Activated T-helper 17 cell treated with anti-CD3 and anti-CD28 coated beads, Interleukin-2, amount 50 U/mL, for 72 hours (primary cell): ENCODE results near the gene DCAF16. TPM values are rescaled to one million over a fixed set of nuclear protein-coding genes. Genes with fewer than 3 reads are reported as not detected.
A peak's percentile ranks its signal among the peaks of the same experiment; 100 is the strongest.
"Not testable (repeated sequence)": the region's sequence is repeated elsewhere in the genome, so short reads cannot be mapped to it uniquely, and the experiment has no call there.

Experiments
- ATAC-seq: fragments of 150-1000 bp; cut with Tn5 transposase; replicated peaks from 2 replicates; pipeline ENCODE4 v1.10.0; 2021; ENCODE audit warnings: mild to moderate bottlenecking, moderate library complexity
- H3K27ac Mint-ChIP-seq: one replicate; pipeline ENCODE4 v1.8.0; 2022; ENCODE audit warnings: mixed read lengths
- H3K27me3 Mint-ChIP-seq: one replicate; pipeline ENCODE4 v1.8.0; 2022; ENCODE audit warnings: mixed read lengths
- H3K36me3 Mint-ChIP-seq: one replicate; pipeline ENCODE4 v1.8.0; 2022; ENCODE audit warnings: low read depth, mild to moderate bottlenecking, mixed read lengths
- H3K4me1 Mint-ChIP-seq: one replicate; pipeline ENCODE4 v1.8.0; 2022; ENCODE audit warnings: mixed read lengths
- H3K4me3 Mint-ChIP-seq: one replicate; pipeline ENCODE4 v1.8.0; 2022; ENCODE audit warnings: mild to moderate bottlenecking, mixed read lengths
- H3K9me3 Mint-ChIP-seq: one replicate; pipeline ENCODE4 v1.8.0; 2022; ENCODE audit warnings: mixed read lengths
- total RNA-seq, 2 donors: library from RNA; stranded (reverse); gene quantifications; one replicate each; pipeline ENCODE4 v1.2.3, GENCODE V29; 2022

The DCAF16 gene
- total RNA-seq, result 10 to 100 TPM; 37.2 to 54.4 TPM

DNA sequence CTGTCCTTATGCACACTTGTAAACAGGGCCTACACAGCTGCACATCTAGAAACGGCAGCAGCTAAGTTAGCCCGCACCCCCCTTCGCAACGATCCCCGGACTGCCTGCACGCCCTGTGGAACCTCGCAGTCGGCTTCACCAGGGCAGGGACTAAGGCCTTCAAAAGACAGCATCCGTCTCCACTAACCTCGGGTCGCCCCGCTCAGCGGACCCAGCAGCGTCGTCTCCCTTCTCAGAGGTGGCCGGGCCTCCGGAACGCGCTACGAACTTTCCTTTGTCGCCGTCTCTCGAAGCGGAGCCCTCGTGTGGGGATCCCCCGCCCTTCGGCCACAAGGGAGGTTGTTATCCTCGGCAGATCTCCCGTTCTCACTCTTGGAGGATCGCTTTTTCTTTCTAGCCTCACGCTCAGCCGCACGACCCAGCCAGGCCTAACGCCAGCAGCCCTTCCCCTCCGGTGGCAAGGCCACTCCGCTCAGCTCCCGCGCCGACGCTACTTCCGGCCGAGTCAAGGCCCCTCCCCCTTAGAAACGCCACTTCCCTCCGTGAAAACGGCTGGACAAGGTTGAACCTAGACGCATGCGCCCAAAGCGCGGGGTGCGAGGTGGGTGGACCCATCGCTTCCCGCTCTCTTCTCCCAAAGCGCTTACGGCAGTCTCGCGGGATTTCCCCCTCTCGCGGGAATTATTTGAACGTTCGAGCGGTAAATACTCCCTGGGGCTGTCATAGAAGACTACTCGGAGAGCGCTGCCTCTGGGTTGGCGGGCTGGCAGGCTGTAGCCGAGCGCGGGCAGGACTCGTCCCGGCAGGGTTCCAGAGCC lies at the start of gene DCAF16, which contains the start of gene NCAPG:
Gene DCAF16, minus strand, starts transcription at position 498 of the 818 bp plus-strand sequence. CDS start 6,616 bp downstream, outside the sequence.
Gene NCAPG, plus strand, starts transcription at position 720 of the 818 bp plus-strand sequence. CDS start 99 bp downstream, outside the sequence.
- ATAC-seq, result peak; percentile 92
- Mint-ChIP-seq H3K27me3 (no peaks in the 10 kb centered on the region), H3K36me3 (peaks cover 92% of the 10 kb centered on the region), H3K9me3 (no peaks in the 10 kb centered on the region), H3K4me1 (peaks cover 37% of the 10 kb centered on the region), H3K27ac (peak within 1 kb of the TSS; percentile 97), H3K4me3 (peak within 1 kb of the TSS; percentile 97)

- ATAC-seq, result no peak
- Mint-ChIP-seq H3K36me3 (peaks cover 7% of the 10 kb centered on the region), H3K4me3 (no peak overlapping the region), H3K27ac (no peak overlapping the region), H3K4me1 (no peaks in the 10 kb centered on the region), H3K27me3 (no peaks in the 10 kb centered on the region), H3K9me3 (peaks cover 16% of the 10 kb centered on the region)
Measured at GRCh38 chr4:17859793-17860406, 49.3 kb upstream of the DCAF16 start.

- Mint-ChIP-seq H3K27ac (no peak overlapping the region), H3K9me3 (peaks cover 3% of the 10 kb centered on the region), H3K36me3 (no peaks in the 10 kb centered on the region), H3K4me1 (no peaks in the 10 kb centered on the region), H3K27me3 (no peaks in the 10 kb centered on the region), H3K4me3 (no peak overlapping the region)
- no peak for ATAC-seq
Measured at GRCh38 chr4:17854036-17854435, 43.5 kb upstream of the DCAF16 start.

DNA sequence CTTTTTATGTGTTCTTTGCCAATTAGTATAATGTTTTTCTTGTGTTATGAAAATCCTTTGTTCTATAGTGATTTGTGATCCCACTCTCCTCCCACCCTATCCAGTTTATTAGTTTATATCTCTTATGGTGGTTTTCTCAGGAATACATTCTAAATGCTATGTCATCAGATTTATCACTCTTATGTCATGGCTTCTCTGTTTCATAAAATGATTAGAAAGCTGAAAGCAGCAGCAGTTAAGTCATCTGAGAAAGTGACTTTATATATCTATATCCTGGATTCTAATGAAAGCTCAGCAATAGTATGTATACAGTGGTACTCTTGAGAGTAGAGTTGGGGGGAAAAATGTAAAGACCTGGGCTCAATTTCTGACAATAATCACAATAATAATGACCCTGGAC lies 41.4 kb upstream of the DCAF16 start:
- H3K27ac Mint-ChIP-seq, result no peak overlapping the region
- no peaks in the 10 kb centered on the region for H3K36me3 Mint-ChIP-seq
- no peaks in the 10 kb centered on the region for H3K27me3 Mint-ChIP-seq
- no peak for ATAC-seq
- H3K9me3 Mint-ChIP-seq, result no peaks in the 10 kb centered on the region
- no peaks in the 10 kb centered on the region for H3K4me1 Mint-ChIP-seq
- no peak overlapping the region for H3K4me3 Mint-ChIP-seq

GRCh38 chr4:17850295-17850694 lies 39.7 kb upstream of the DCAF16 start:
- not testable (repeated sequence) for ATAC-seq, H3K27ac Mint-ChIP-seq, H3K9me3 Mint-ChIP-seq, H3K36me3 Mint-ChIP-seq, H3K27me3 Mint-ChIP-seq, H3K4me1 Mint-ChIP-seq, H3K4me3 Mint-ChIP-seq

DNA sequence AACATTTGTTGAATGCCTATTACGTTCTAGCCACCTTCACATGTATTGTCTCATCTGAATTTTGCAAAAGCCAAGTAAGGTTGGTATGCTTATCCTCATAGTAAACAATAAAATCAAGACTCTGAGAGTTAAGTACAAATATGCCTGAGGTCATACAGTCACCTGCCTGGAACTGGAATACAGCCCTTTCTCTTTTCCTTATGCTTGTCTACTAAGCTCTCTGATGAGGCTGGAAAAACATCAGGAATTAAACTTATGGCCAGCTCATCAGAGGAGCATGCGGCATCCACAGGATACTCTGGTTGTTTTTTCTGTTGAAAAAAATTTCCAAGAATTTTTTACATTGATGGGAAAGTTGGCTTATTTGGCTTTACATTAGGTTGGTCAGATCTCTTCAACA lies 35.7 kb upstream of the DCAF16 start:
- Mint-ChIP-seq H3K4me3 (no peak overlapping the region), H3K27ac (no peak overlapping the region), H3K36me3 (peaks cover 37% of the 10 kb centered on the region), H3K4me1 (no peaks in the 10 kb centered on the region), H3K27me3 (no peaks in the 10 kb centered on the region), H3K9me3 (no peaks in the 10 kb centered on the region)
- no peak for ATAC-seq

- Mint-ChIP-seq H3K27ac (no peak overlapping the region), H3K4me1 (no peaks in the 10 kb centered on the region), H3K27me3 (no peaks in the 10 kb centered on the region), H3K36me3 (peaks cover 70% of the 10 kb centered on the region), H3K4me3 (no peak overlapping the region), H3K9me3 (no peaks in the 10 kb centered on the region)
- no peak for ATAC-seq
Measured at GRCh38 chr4:17823871-17824669, 13.5 kb upstream of the DCAF16 start.

DNA sequence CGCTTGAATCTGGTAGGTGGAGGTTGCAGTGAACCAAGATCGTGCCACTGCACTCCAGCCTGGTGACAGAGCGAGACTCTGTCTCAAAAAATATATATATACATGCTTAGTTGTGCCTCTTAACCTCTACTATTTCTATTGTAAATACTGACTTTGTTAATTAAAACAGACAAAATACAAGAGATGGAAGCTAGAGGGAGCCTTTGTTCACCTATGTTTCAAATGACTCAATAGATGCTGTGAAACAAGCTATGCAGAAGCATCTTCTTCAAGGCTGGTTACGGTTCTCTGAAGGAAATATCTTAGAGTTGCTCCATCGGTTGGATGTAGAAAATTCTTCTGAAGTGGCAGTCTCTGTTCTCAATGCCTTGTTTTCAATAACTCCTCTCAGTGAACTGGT lies 6.5 kb upstream of the DCAF16 start:
- Mint-ChIP-seq H3K36me3 (peaks cover 68% of the 10 kb centered on the region), H3K4me1 (peaks cover 3% of the 10 kb centered on the region), H3K27me3 (no peaks in the 10 kb centered on the region), H3K27ac (no peak overlapping the region), H3K9me3 (no peaks in the 10 kb centered on the region), H3K4me3 (no peak overlapping the region)
- ATAC-seq, result peak; percentile 68

- ATAC-seq, result no peak
- no peak overlapping the region for H3K4me3 Mint-ChIP-seq
- H3K36me3 Mint-ChIP-seq, result peaks cover 68% of the 10 kb centered on the region
- H3K27ac Mint-ChIP-seq, result no peak overlapping the region
- no peaks in the 10 kb centered on the region for H3K9me3 Mint-ChIP-seq
- H3K4me1 Mint-ChIP-seq, result peaks cover 10% of the 10 kb centered on the region
- H3K27me3 Mint-ChIP-seq, result no peaks in the 10 kb centered on the region
Measured at GRCh38 chr4:17816142-17816541, 5.6 kb upstream of the DCAF16 start.

GRCh38 chr4:17814140-17814539 lies 3.6 kb upstream of the DCAF16 start:
- Mint-ChIP-seq H3K36me3 (peaks cover 86% of the 10 kb centered on the region), H3K27ac (no peak overlapping the region), H3K9me3 (no peaks in the 10 kb centered on the region), H3K4me1 (peaks cover 10% of the 10 kb centered on the region), H3K27me3 (no peaks in the 10 kb centered on the region), H3K4me3 (no peak overlapping the region)
- ATAC-seq, result no peak

GRCh38 chr4:17812801-17813200 lies 2.2 kb upstream of the DCAF16 start:
- Mint-ChIP-seq H3K9me3 (no peaks in the 10 kb centered on the region), H3K4me3 (peak overlapping the region; percentile 97), H3K36me3 (peaks cover 91% of the 10 kb centered on the region), H3K27ac (no peak overlapping the region), H3K4me1 (peaks cover 17% of the 10 kb centered on the region), H3K27me3 (no peaks in the 10 kb centered on the region)
- ATAC-seq, result no peak

- peaks cover 91% of the 10 kb centered on the region for H3K36me3 Mint-ChIP-seq
Measured at GRCh38 chr4:17812125-17812524, 1.6 kb upstream of the DCAF16 start.

DNA sequence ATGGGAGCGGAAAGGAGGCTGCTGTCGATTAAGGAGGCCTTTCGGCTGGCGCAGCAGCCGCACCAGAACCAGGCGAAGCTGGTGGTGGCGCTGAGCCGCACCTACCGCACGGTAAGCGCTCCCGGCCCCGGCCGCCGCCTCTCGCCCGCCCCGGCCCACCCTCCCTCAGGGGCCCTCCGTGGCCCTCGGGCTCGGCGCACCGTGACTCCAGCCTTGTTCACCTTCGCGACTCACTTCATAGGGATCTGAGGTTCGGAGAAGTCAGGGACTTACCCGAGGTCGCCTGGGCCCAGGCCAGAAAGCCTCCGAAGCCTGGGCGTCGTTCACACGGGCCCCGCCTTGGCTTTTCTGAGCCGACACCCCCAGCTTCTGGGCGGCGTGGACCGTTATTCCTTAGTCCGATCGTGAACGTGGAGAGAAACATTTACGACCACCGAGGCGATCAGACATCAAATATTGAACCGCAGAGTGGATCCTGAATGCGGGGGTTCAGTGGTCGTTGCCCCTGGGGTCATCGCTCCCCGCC lies 584 bp upstream of the DCAF16 start:
- Mint-ChIP-seq H3K4me3 (peak overlapping the region; percentile 97), H3K9me3 (no peaks in the 10 kb centered on the region), H3K4me1 (peaks cover 31% of the 10 kb centered on the region), H3K27me3 (no peaks in the 10 kb centered on the region), H3K27ac (peak overlapping the region; percentile 97), H3K36me3 (peaks cover 92% of the 10 kb centered on the region)
- peak; percentile 29 for ATAC-seq

More at GRCh38 chr4:17812125-17812524, 1.6 kb upstream of the DCAF16 start:
- ATAC-seq, result no peak
- H3K4me3 Mint-ChIP-seq, result peak overlapping the region; percentile 97
- peak overlapping the region; percentile 97 for H3K27ac Mint-ChIP-seq
- H3K9me3 Mint-ChIP-seq, result no peaks in the 10 kb centered on the region
- H3K27me3 Mint-ChIP-seq, result no peaks in the 10 kb centered on the region
- peaks cover 24% of the 10 kb centered on the region for H3K4me1 Mint-ChIP-seq

GRCh38 chr4:17809667-17810066 lies 890 bp downstream of the DCAF16 start:
- peak overlapping the region; percentile 97 for H3K27ac Mint-ChIP-seq
- H3K27me3 Mint-ChIP-seq, result no peaks in the 10 kb centered on the region
- ATAC-seq, result no peak
- H3K36me3 Mint-ChIP-seq, result peaks cover 92% of the 10 kb centered on the region
- peaks cover 37% of the 10 kb centered on the region for H3K4me1 Mint-ChIP-seq
- peak overlapping the region; percentile 97 for H3K4me3 Mint-ChIP-seq
- no peaks in the 10 kb centered on the region for H3K9me3 Mint-ChIP-seq
